HG03039 (cell line): ENCODE data around the gene RPS19.
A peak's percentile ranks its signal among the peaks of the same experiment; 100 is the strongest.

Experiments used
- ATAC-seq: cut with Tn5 transposase; IDR thresholded peaks from one replicate; pipeline ENCODE4 v1.9.1; 2021; ENCODE audit warnings: mild to moderate bottlenecking, moderate library complexity; ENCODE audit not compliant: unreplicated experiment

RPS19 gene

DNA sequence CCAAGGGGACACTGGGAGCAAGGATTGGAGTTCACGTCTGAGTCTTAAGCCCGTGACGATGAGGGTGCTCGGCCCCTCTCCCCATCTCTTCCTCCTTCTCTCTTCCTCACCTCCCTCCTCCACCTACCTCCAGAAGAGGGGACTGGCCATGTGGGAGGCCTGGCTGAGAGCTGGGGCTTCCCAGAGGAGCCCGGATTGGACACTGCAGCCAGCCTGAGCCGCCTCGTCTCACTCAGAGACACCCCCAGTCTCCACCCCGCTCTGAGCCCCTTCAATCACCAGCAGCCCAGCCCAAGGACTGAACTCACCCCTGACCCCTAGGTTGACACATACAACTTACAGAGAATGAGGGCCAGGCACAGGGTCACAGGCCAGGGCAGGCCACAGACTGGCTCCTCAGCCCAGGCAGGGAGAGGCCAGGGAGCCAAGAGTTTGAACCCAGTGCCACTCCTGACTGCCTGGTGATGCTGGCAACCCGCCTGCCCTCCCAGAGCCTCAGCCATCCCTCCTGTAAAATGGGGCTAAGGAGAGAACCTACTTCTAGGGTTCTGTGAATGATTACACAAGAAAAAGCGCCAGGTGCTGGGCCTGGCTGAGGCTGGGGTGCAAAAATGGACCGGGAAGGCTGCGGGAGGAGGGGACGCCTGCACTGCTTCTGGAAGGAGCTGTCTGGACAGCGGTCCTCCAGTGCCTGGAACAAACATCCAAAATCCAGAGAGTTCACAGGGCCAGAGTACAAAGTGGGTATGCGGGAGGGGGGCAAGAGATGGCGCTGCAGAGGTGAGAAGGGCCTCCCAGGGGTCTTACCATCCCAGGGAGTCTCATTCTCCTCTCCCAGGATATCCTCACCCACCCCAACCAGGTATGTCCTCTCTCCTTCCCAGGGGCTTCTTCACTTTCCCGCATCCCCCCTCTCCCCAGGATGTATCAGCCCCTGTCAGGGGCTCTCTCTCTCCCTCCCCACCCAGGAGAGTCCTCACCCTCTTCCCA is 18.2 kb downstream of the RPS19 start:
- no peak for ATAC-seq

DNA sequence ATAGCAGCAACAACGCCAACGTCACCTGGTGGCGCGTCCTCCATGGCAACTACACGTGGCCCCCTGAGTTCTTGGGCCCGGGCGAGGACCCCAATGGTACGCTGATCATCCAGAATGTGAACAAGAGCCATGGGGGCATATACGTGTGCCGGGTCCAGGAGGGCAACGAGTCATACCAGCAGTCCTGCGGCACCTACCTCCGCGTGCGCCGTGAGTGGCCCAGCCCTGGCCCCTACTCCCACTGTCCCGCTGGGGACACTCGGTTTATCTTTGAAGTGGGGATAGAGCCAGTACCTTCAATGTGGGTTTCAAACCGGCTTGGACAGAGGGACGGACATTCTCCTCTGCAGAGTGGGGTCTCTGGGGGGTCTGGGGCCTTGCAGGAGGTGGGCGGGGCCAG is 19.0 kb downstream of the RPS19 start:
- no peak for ATAC-seq

GRCh38 chr19:41879670-41880328 is 19.7 kb downstream of the RPS19 start:
- no peak for ATAC-seq

DNA sequence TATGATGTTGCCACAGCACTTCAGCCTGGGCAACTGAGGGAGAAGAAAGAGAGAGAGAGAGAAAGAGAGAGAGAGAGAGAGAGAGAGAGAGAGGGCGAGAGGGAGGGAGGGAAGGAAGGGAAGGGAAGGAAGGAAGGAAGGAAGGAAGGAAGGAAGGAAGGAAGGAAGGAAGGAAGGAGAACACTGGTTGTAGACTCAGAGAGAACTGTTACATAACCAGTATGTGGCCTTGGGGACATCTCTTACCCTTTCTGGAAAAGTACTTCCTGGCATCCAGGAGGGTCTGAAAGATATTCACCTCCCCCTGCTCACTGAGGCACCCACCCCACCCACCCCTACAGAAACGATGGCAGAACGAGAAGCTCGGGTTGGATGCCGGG is 20.3 kb downstream of the RPS19 start:
- no peak for ATAC-seq

- ATAC-seq, result no peak
Observed at GRCh38 chr19:41882568-41883462, 22.8 kb downstream of the RPS19 start, which contains the start of gene ARHGEF1. TSS of gene ARHGEF1 (plus strand) at chr19:41883184. CDS start at chr19:41888083, 4,899 bp downstream.

GRCh38 chr19:41883463-41883820 is 23.4 kb downstream of the RPS19 start:
- ATAC-seq, result no peak

GRCh38 chr19:41883821-41884733 is 24.0 kb downstream of the RPS19 start:
- ATAC-seq, result peak; percentile 73

- no peak for ATAC-seq
Observed at GRCh38 chr19:41886761-41887710, 27.0 kb downstream of the RPS19 start.

DNA sequence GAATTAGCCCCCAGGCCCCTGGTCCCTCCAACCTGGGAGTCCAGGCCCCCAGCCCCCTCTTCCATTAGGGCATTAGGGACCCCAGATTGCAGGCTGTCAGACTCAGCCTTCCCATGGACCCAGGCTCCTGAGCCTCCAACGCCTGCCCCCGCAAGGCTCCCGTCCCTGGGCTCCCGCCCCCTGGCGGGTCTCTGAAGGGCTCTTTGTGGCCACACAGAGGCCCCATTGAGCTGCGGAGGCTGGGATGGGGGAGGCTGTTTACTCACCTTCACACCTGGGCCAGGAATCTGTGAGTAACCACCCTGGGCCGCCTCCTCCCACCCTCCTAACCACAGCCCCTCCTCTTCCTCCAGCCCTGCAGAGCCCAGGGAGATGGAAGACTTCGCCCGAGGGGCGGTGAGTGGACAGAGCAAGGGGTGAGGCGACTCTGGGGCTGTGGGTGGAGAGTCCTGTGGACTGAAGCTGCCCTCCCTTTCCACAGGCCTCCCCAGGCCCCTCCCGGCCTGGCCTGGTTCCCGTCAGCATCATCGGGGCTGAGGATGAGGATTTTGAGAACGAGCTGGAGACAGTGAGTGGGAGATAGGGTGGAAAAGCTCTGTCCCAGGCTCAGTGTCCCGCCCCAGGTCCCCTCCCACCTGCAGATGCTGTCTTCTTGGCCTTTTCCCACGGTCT is 27.8 kb downstream of the RPS19 start:
- ATAC-seq, result no peak

DNA sequence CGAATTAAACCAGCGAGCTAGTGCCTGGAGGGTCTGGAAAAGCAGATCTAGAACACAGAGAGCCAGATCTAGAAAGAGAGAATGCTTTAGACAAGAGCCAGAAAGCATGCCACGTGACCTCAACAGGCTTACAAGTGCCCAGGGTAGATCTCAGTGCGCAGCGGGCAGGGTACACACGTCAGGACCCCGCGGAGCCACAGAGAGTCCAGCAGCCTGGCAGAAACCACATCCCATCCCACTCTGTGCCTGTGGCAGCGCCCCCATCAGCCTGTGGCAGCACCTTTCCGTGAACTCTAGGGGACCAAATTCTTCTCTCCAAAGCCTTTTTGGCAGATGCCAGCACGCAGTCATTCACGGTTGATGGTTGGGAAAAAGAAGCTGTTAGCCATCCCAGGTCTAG is 28.9 kb downstream of the RPS19 start:
- ATAC-seq, result no peak

GRCh38 chr19:41889896-41890295 is 29.8 kb downstream of the RPS19 start:
- ATAC-seq, result no peak

GRCh38 chr19:41890936-41891335 is 30.9 kb downstream of the RPS19 start:
- no peak for ATAC-seq

- ATAC-seq, result no peak
Observed at GRCh38 chr19:41892173-41892902, 32.3 kb downstream of the RPS19 start.

DNA sequence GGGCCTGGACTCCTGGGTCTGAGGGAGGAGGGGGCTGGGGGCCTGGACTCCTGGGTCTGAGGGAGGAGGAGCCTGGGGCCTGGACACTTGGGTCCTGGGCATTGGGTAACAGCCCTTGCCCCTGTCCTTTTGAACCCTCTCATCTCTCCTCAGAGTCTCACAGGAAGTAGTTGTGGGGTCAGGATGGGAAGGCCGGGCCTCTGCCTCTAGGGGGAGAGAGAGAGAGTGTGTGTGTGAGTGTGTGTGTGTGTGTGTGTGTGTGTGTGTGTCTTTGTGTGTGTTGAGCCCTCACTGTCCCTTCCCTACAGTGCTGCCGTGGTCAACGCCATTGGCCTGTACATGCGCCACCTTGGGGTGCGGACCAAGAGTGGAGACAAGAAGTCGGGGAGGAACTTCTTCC is 33.8 kb downstream of the RPS19 start:
- no peak for ATAC-seq

- no peak for ATAC-seq
Observed at GRCh38 chr19:41894350-41894749, 34.3 kb downstream of the RPS19 start.

DNA sequence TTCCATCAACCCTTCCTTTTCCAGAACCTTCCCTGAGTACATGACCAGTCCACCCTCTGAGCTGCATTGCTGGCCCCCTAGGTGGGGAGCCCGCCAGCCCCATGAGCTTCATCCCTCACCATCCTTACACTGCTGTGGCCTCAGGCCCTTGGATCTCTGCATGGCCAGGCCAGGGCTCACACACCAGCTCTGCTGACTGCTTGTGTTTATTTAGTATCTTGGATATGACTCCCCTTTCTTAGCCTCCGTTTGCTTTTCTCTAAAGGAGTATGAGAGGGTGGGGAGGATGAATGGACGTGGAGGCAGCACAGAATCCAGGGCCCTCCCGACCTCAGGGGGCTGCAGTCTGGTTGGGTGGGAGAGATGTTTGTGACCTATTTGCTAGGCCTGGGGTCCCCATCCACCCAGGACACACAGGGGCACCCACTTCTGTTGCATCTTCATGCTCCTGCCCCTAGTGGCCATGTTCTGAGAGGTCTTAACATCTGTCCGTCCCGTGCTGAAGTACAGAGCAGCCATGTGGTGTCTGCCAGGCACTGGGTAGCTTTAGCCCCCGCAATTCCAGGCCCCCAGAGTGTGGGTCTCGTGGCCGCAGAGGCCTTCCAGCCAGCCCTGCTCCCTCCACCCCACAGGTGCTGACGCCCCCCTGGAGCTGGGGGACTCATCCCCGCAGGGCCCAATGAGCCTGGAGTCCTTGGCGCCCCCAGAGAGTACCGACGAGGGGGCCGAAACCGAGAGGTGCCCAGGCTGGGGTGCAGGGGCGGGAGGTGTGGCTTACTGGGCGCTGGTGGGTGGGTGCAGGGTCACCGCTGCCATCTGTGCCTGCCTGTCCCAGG is 35.9 kb downstream of the RPS19 start:
- ATAC-seq, result no peak

GRCh38 chr19:41896581-41896942 is 36.5 kb downstream of the RPS19 start:
- ATAC-seq, result no peak
